GM18861 (cell line): ENCODE results near the gene NR3C2.

Source experiments
- ATAC-seq: cut with Tn5 transposase; IDR thresholded peaks from one replicate; pipeline ENCODE4 v1.9.1; 2021; ENCODE audit not compliant: unreplicated experiment

The NR3C2 gene

DNA sequence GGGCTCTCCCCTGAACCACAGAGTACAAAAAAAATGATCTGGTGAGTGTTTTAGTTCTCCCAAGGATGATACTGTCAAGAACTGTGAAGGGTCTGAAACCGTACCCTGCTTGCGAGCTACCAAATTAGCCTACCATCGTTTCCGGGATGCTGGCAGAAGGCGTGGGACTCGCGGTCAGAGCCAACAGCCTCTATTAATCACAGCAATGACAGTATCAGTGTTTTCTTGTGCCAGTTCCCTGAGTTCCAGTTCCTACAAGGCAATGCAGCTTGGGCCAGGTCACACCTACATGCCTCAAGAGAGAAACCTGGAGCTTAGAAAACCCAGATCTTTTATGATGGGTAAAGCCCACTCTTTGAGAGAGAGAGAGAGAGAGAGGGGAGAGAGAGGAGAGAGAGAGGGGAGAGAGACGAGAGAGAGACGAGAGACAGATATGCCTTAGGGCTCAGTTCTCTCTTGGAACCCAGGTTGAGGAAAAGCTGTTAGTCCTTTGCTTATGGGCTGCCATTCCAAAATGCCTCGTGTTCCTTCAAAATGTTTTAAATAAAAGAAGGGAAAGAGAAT lies 382.5 kb downstream of the NR3C2 start:
- no peak for ATAC-seq

DNA sequence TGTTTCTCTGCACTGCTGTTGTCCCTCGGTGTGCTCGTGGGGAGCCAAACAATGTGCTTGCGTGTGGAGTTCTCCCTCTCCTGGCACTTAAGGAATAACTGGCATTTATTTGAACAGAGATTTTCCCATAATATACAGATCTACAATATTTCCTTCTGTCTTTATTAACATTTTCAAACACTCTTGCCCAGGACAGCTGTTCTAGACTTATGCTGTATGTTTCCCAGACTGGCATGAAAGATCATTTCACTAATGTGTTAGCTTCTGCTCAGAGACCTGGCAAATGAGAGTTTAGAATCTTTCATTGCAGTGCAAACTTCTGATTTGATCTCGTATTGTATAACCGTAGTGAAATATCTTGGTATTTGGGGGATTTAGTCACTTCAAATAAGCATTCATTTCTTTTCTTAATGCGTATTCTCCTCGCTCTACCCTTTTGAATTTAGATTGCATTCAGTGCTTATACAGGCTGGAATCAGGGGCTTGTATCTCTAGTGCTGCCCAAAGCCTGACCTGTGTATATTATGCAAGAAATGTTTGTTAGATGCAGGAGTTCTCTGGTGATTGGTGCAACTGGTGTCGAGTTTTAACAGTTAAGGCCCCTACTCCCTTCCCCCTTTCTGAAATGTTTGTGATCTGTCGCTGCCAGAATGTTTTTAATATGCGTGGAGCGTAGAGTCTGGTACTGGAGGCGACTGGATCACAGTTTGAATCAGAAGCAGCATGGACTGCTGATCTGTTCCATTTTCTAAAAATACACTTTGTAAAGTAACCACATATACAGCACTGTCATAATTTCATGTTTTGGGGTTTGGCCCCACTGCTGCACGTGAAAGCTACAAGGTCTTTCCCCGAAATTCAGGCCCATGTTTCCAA lies 384.0 kb downstream of the NR3C2 start:
- no peak for ATAC-seq

DNA sequence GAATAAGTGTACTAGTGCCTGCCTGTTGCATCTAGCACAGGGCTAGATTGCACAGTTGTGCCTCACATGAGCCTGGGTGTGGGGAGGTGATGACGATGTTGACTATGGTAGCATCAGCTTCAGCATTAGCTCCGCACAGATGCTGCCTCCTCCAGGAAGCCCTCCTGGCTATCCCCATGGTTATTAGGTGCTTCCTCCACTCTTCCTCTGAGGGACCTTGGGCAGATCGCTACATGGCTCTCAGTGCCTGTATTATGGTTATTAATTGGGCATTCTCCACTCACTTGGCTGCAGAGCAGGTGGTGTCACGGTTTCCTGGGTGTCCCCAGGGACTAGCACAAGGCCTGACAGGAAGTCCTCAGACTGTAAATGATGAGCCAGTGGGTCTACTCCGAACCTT lies 384.7 kb downstream of the NR3C2 start:
- peak; percentile 41 for ATAC-seq

DNA sequence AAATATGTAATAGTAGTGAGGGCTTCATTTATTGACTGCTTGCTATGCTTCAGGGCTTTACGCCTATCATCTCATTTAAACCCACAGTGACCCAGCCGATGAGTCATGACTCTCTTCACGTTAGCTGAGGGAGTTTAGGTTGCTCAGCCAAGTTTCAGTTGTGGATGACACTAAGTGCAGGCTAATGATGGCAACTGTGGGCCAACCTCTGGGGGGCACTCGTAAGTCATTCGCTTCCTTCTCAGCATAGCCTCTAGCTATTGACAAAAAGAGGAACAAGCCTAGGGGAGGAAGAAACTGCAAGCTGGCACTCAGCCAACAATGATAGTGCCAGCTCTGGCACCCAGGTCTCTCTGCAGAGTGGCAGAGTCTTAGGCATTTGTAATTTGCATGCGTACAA lies 385.3 kb downstream of the NR3C2 start:
- ATAC-seq = peak; percentile 76

DNA sequence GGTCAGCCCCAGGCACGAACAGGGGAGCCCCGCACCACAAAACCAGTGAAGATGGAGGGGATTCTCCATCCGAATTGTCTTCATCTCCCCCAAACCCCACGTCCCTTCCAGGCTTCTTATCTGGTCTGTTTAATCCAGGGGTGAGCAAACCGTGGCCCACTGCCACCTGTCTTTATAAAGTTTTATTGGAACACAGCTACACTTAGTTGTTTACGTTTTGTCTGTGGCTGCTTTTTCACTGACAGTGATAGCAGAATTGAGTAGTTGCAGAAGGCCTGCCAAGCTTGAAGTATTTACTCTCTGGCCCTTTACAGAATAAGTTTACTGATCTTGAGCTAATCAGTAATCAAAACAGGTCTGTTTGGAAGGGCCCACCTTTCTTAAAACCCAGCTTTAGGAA lies 386.4 kb downstream of the NR3C2 start:
- ATAC-seq = peak; percentile 29

DNA sequence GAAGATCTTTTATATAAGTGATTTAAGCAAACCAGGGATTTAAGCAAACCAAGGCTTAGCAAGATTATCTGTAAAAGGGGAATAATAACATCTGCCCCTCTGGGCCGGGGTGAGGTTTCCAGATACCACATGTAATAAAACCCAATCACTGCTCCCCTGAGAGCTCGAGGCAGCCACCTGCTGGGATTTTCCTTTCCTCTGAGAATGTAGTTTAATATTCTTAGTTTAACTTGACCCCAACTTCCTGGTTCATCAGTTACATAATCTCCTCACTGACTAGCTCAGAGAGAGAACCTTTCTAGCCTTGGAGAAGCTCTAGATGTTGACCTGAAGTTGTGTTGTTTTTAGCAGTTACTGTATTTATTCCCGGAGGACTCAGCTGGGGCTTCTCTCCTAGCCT lies 387.9 kb downstream of the NR3C2 start:
- ATAC-seq = no peak

DNA sequence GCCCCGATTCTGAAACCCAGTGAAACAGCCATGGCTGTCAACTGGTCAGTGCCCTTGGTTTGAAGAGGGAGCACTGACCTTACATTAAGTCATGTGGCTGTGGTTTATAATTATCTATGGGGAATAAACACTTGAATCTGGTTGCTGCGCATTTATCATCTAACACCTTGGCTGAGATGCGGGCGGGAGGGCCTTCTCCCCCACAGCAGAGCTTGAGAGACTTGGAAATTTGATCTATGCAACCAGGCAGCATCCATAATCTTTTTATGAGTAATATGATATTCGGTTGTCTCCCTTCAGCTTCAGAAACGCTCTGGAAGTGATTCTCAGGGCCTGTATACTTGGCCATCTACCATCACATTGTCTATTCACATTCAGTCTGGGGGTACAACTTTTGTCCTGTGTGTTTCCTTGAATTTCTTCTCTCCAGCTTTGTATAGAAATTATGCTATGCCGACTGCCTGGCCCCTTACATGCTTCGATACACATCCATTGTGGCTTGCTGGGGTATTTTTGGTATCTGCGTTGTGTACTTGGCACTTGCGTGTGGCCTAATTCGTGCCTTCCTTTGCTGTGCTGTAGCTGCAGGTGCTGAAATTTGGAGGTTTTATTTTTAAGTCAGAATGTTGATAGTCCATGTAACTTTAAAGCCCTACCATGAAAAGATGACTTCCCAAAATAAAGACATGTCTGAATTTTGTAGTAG lies 388.8 kb downstream of the NR3C2 start:
- ATAC-seq = no peak

DNA sequence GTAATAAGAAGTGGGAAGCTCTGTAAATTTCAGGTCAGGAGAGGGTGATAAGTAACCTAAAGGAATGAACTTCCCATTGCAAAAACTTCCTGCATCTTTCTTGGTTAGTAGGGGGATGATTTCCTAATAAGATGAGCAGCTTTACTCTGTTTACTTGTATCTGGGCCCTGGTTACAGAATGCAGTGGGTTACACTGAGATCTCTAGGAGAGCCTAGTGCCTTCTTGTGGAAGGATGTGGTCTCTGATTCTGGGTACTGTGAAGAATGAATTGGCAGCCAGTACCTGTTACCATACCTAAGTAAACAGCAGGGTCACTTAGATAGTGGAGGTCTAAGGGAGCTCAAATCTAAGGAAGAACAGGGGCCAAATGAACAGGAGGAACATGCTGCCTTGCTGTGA lies 389.8 kb downstream of the NR3C2 start:
- no peak for ATAC-seq

DNA sequence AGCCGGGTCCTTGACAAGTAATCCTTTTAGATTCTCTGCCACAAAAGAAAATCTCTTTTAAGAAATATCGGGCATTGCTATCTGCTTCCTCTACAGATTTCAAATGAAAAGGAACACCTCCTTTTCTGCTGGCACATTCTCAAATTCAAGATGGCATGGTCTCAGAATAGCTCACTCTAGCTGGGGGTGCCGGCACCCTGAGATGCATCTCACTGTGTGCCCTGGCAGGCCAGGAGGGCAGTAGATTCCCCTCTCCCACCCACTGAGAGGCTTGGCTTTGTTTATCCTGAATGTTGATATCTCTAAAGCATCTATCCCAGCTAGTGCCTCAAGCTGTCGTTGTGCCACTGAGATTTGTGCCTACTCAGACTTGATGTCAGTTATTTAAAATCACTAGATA lies 390.8 kb downstream of the NR3C2 start:
- ATAC-seq = no peak

DNA sequence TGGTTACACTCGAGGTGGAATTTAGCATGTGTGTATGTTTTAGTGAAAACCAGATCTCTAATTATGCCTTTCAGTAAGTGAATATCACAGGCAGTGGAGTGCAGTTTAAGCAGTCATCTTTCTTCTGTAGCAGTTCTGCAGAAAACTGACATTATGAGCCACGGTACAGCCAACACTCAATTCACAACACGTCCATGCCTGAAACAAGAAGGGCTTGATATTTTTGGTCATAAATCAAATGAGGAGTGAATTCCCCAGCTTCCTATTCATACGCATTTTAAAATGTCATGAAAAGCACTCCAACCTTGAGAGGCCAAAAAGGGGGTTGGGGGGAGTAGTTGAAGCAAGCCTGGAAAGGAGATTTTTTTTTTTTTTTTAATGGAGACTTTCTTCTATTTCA lies 393.6 kb downstream of the NR3C2 start:
- no peak for ATAC-seq

DNA sequence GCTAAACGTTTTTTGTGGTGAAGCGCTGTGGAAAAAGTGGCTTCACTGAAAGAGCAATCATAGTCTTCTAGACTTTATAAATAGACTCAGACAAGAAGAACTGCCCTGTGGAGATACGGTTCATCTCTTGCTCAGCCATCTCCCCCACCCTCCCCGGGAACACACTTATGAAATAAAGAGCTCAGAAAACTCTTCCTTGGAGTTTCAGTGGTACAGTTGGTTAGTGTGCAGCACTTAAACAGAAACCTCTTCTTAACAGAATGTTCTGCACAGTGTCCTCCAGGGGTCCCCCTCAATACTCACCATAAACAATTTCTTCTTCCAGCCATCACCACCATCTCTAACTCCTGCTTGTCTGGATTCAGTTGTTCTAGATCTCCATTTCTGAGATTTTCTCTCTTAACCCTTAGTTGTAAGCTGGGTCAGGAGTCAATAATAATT lies 397.3 kb downstream of the NR3C2 start:
- peak; percentile 98 for ATAC-seq

DNA sequence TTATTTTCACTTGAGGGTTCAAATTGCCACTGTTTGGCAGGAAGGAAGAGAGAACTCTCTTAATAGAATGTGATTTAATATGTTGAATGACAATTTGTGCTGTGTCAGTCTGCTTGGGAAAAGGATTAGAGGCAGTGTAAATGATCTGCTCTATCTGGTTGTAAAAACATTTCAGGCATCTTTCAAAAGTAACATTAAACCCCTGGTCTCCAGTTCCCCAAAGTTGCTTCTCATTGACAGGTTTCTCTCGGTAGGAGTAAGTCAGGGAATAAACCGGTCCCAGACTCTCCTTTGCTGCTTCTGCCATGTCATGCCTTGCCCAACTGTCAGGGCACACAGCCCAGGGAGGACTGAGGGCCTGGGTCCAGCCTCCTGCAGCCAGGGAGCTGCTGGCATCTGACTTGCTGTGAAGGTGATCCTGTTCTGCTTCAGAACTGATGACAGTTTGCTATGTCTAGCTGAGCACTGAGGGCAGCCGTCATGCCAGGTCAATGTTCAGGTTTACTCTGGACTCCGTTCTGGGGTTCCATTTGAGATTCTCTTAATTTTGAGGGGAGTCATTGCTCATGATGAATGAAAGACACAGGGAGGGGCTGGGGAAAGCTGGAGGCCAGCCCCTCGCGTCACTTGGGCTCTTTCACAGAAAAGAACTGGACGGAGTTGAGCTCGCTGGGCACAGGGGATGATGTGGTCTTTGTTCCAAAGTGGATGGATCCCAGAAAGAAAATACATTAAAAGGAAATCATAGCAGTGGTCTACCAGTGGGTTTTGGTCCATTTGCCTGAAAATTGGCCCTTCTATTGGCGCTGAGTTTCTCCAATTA lies 397.9 kb downstream of the NR3C2 start:
- ATAC-seq = no peak

DNA sequence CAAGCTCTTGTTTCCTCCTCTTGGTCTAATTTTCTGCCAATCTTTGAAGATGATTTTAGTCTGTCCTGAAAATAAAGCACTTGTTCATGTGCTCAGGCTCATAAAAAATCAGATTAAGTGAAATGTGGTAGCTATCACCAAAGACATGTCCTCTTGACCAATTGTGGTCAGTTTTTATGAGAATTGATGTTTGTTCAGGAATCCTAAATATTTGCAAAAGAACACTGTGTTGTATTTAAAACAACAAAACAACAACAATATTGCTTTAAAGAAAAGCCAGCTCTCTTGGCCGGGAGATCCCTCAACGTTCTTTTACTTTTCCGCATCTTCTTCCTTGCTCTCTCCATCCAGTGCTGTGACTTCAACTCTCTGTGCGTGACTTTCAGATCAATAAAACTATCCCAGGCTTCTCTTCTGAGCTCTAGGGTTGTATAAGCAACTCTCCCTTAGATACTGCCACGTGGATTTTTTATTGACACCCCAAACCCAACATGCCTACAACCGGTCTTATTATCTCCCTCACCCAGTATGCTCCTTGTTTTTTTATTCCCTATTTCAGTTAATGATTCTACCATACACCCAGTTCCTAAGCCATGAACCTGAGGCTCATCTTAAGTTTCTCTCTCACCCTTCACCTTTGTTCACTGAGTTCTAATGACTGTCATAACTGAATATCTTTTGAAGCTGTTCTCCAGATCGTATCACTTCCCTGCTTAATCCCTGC lies 400.4 kb downstream of the NR3C2 start:
- no peak for ATAC-seq

DNA sequence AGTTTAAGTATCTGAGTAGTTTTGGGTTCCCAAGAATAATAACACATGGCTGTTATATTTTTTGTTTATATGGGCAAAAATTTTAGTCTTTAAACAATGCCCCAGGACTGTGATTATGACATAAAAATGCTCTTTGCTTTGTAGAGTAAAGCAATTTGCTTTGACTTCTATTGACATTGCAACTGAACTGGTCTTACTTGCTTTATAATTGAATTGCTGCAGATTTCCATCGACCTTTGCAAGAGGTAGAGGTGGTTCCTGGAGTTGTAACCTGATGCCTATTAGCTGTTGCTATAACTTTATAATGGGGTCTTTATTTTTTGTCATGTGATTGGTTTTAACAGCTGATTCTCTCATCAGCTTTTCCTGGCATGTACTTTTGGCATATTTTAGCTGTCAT lies 407.4 kb downstream of the NR3C2 start:
- ATAC-seq = no peak

DNA sequence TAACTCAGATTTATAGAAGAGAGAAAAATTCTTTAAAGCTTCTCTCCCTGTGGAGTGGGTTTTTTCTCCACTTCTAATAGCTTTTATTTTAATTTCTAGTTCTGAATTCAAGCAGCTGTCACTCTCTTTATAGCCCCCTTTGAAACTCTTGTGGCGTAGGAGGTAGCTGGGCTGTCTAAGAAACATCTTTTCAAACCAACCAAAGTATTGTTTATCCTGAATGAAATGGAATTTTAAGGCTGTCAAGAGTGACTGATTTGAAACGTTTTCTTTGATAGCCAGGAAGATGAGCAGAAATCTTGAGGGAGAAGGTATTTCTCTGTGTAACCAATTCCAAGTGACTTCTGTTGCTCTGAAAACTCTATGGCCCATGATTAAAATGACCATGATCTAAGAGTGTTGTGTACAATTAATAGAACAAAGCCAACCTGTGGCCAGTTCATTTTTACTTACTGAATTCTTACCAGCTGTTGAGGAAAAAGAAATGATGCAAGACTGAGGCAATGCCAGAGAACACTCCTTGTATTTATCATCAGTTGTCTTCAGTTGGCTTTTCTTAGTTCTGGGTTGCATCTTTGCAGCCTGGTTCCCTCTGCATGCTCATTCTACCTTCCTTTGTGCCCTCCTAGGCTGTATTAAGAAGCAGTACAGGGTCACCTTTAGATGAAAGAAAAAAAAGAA lies 411.9 kb downstream of the NR3C2 start:
- ATAC-seq = no peak

DNA sequence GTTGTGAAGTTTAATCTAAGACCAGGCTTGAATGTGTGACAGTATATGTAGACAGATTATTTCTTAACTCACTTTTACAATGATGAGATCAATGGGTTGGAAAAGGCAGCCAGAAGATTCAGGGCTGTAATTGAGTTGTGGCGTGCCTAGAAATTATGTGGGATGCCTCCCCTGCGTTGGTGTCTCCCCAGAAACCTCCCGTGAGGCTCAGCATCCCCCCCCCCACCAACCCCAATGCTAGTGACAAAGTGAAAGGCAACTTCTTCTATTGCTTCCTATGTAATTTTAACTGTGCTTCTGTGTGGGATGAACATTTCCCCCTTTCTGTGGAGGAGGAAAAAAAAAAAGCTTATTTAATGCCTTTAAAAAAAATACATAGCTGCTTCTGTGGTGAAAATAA lies 412.4 kb downstream of the NR3C2 start:
- no peak for ATAC-seq
